PC-9 (cell line): Measurements from ENCODE around the gene GATA2.

Experiments
- EZH2 ChIP-seq: fragments of 200-600 bp; sonication (generic); IDR thresholded peaks from 2 replicates; pipeline ENCODE4 v1.8.0; 2017; ENCODE audit warnings: antibody characterized with exemption, low read depth
- TF ChIP-seq, protein P1 (sequence below): fragments of 200-600 bp; sonication (generic); conservative IDR thresholded peaks from 2 replicates; pipeline ENCODE4 v1.6.1; 2017; ENCODE audit warnings: mixed run types, antibody characterized with exemption, mild to moderate bottlenecking, moderate library complexity

DNA sequence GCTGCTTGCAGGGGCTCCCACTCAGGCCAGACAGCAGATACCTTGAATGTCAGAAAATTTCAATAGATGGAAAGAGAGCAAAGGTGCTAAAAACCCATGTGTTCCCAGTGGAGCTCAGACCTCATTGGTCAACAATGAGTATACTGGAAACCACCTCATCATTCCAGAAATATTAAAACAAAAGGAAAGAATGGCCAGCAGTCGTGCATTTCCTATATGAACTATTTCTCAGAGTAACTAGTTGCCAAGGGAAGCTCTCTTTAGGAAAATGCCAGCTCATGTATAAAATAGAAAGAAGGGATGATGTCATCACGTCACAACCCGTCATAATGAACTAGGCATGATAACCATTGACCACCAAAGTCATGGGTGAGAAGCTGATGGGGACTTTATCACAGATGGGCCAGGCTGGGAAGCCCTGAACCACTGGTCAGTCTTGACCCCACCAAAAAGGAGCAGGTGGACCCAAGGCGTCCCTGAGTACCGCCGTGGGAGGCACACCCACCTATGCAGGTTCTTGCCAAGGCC lies 43.8 kb downstream of the GATA2 start:
- TF ChIP-seq EZH2: no peak
- TF ChIP-seq, protein P1, sequence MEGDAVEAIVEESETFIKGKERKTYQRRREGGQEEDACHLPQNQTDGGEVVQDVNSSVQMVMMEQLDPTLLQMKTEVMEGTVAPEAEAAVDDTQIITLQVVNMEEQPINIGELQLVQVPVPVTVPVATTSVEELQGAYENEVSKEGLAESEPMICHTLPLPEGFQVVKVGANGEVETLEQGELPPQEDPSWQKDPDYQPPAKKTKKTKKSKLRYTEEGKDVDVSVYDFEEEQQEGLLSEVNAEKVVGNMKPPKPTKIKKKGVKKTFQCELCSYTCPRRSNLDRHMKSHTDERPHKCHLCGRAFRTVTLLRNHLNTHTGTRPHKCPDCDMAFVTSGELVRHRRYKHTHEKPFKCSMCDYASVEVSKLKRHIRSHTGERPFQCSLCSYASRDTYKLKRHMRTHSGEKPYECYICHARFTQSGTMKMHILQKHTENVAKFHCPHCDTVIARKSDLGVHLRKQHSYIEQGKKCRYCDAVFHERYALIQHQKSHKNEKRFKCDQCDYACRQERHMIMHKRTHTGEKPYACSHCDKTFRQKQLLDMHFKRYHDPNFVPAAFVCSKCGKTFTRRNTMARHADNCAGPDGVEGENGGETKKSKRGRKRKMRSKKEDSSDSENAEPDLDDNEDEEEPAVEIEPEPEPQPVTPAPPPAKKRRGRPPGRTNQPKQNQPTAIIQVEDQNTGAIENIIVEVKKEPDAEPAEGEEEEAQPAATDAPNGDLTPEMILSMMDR: no peak
